GM06990 (cell line): Measurements from ENCODE around the gene ENO2.

ENCODE experiments used
- DNase-seq: peaks from one replicate; pipeline ENCODE4 v3.0.0-alpha.2; 2011; ENCODE audit not compliant: insufficient read length; ENCODE audit errors: extremely low read depth
- H3K27me3 ChIP-seq: replicated peaks from 2 replicates; pipeline ENCODE4 v1.6.0; 2011; ENCODE audit warnings: low read length; ENCODE audit not compliant: control insufficient read depth, insufficient read depth
- H3K36me3 ChIP-seq: 2 replicates; pipeline ENCODE4 v1.5.1; 2011; ENCODE audit warnings: low read length; ENCODE audit not compliant: control insufficient read depth, insufficient read depth
- H3K4me3 ChIP-seq: replicated peaks from 2 replicates; pipeline ENCODE4 v1.5.1; 2011; ENCODE audit warnings: low read depth, mild to moderate bottlenecking, control low read depth, low read length
- CTCF ChIP-seq: IDR thresholded peaks from 2 replicates; pipeline ENCODE4 v1.5.1; 2011; ENCODE audit warnings: low read length, control low read depth, mild to moderate bottlenecking, inconsistent platforms; ENCODE audit not compliant: insufficient read depth, poor library complexity, severe bottlenecking

The ENO2 gene

GRCh38 chr12:6945613-6946012 is 31.2 kb downstream of the ENO2 start:
- TF ChIP-seq CTCF: no peak
- Histone ChIP-seq H3K4me3 (peak overlapping the region; percentile 72), H3K27me3 (no peaks in the 10 kb centered on the region), H3K36me3 (no peaks in the 10 kb centered on the region)
- no peak for DNase-seq

GRCh38 chr12:6946033-6946919 is 31.9 kb downstream of the ENO2 start:
- TF ChIP-seq CTCF: no peak
- no peaks in the 10 kb centered on the region for H3K27me3 ChIP-seq
- H3K36me3 ChIP-seq: no peaks in the 10 kb centered on the region
- peak; percentile 87 for DNase-seq
- peak overlapping the region; percentile 72 for H3K4me3 ChIP-seq

GRCh38 chr12:6946920-6947374 is 32.6 kb downstream of the ENO2 start:
- H3K36me3 ChIP-seq: no peaks in the 10 kb centered on the region
- peak; percentile 2 for TF ChIP-seq CTCF
- H3K4me3 ChIP-seq: peak overlapping the region; percentile 72
- H3K27me3 ChIP-seq: no peaks in the 10 kb centered on the region
- no peak for DNase-seq

GRCh38 chr12:6947615-6948014 is 33.2 kb downstream of the ENO2 start:
- Histone ChIP-seq H3K36me3 (peaks cover 4% of the 10 kb centered on the region), H3K4me3 (no peak overlapping the region; the same call in 1 of the 2 replicates), H3K27me3 (no peaks in the 10 kb centered on the region)
- no peak for DNase-seq
- no peak for TF ChIP-seq CTCF

- no peaks in the 10 kb centered on the region for H3K27me3 ChIP-seq
- H3K36me3 ChIP-seq: peaks cover 9% of the 10 kb centered on the region
- no peak for DNase-seq
- TF ChIP-seq CTCF: peak; percentile 32
- H3K4me3 ChIP-seq: peak overlapping the region; percentile 15; the same call in 1 of the 2 replicates
Measured at GRCh38 chr12:6948873-6949594, 34.7 kb downstream of the ENO2 start.
